GM18517 (cell line): ENCODE data around the gene RRAD.

ENCODE experiments used
- ATAC-seq: cut with Tn5 transposase; IDR thresholded peaks from one replicate; pipeline ENCODE4 v1.9.1; 2021; ENCODE audit warnings: mild to moderate bottlenecking, moderate library complexity; ENCODE audit not compliant: unreplicated experiment

RRAD gene

GRCh38 chr16:66935314-66936011, 10.1 kb upstream of the RRAD start, which contains the start of gene CES2:
Gene CES2 (plus strand): TSS chr16:66935516. CDS start chr16:66935636, 120 bp downstream.
- ATAC-seq: no peak

GRCh38 chr16:66934839-66935313, 9.5 kb upstream of the RRAD start:
- ATAC-seq: peak; percentile 4

GRCh38 chr16:66934138-66934838, 9.0 kb upstream of the RRAD start, which contains the start of gene CIAO2B:
Gene CIAO2B (minus strand): TSS chr16:66934402. CDS start chr16:66934364, 38 bp downstream.
- ATAC-seq: peak; percentile 51

GRCh38 chr16:66933776-66934137, 8.4 kb upstream of the RRAD start:
- peak; percentile 3 for ATAC-seq

DNA sequence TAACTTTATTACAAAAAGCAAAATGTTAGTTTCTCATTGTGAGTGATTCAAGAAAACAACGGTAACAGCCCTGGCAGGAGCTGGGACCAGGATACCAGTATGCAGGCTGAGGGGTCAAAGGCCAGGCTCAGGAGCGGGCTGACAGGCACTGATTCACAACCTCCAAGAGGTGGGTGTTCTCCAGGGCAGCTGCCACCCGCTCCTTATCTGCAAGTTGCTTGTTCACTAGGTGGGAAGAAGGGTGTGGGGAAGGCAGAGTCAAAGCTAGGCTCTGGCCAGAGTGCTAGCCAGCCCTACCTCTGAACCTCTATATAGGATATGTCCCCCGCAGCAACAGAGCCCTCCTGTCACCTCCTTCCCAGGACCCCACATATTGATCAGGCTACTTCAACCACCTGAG, 6.7 kb upstream of the RRAD start:
- no peak for ATAC-seq

GRCh38 chr16:66931665-66932064, 6.3 kb upstream of the RRAD start:
- no peak for ATAC-seq

- no peak for ATAC-seq
Observed at GRCh38 chr16:66930189-66930588, 4.9 kb upstream of the RRAD start.

GRCh38 chr16:66928702-66929388, 3.5 kb upstream of the RRAD start:
- ATAC-seq: no peak

DNA sequence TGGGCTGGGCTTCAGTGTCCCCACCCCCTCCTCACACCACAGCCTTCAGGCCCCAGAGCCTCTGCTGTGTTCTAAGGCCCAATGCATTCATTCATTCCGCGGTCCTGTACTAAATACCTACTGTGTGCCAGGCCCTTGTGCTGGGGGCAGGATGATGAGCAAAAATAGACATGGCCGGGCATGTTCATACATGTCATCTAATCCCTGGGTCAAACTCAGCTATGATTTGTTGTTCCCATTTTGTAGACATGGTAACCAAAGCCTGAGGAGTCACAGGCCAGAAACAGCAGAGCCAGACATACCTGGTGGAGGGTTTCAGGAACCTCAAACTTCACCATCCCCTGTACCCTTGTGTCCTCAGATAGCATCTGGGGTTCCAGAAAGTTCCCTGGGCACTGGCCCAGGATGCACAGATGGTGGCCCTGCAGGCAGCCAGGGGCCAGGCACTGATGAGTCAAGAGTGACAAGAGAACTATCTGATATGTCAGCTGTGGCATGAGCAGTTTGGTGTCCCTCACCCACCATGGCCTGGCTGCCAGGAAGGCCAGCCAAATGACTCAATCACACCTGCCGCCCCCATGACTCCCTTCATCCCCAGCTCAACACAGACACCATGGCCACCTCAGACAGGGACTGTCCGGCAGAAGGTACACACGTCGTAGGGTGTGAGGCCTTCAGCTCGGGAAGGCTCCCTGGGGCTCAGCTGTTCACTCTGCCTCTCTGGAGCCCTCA, 2.7 kb upstream of the RRAD start:
- no peak for ATAC-seq

DNA sequence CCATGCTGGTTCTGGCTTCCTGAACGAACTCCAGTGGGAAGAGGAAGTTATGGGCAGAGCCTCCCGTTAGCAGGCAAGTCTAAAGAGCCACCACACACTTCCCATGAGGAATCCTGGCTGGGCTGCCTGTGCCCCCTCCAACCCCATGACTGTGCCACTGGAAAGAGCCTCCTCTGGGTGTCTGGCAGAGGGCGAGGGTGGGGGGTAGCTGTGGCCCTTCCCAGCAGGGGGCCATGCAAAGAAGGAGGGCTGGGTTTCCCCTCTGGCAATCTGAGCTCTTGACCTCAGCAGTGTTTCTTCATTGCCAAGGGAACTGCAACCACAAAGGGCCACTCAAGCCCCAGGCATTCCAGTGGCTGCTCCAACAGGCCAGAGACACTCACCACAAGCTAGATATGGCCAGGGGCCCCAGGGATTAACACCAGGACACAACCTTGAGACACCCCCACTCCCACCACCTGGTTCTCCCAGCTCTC, 1.7 kb upstream of the RRAD start:
- no peak for ATAC-seq

DNA sequence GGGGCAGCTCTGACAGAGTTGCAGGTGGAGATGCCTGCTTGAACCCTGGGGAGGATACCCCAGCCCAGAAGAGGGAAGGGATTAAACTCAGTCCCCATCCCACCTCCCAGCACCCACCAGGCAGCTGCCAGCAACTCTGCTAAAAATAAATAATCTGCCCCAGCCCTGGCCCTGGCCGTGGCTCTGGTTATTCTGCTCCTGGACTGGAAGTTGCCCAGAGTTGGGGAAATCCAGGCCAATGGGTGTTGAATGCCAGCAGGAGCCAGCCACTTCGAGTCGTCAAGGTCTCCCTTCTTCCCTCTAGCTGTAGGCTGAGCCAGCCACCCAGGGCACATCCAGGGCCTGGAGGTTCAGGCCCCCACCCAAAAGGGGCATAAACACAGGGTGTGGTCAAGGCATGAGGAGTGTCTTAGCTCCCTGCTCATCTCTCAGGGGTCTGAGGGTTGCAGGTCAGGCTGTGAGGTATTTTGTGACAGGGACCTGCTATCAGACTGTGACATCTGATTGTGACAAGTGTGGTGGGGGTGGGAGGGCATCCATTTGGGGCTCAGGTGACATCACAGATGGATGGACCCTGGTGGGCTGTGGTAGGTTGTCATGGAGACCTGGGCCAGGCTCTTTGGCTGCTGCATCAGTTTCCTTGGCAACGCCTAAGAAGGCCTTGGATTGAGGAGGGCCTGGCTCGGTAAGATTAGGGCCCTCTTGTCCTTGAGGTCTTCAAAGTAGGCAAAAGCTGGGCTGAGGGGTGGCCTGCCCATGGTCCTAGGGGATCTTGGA, 1.0 kb upstream of the RRAD start:
- ATAC-seq: no peak

- no peak for ATAC-seq
Observed at GRCh38 chr16:66924527-66925321, 611 bp downstream of the RRAD start.

GRCh38 chr16:66923866-66924265, 1.5 kb downstream of the RRAD start:
- ATAC-seq: no peak

DNA sequence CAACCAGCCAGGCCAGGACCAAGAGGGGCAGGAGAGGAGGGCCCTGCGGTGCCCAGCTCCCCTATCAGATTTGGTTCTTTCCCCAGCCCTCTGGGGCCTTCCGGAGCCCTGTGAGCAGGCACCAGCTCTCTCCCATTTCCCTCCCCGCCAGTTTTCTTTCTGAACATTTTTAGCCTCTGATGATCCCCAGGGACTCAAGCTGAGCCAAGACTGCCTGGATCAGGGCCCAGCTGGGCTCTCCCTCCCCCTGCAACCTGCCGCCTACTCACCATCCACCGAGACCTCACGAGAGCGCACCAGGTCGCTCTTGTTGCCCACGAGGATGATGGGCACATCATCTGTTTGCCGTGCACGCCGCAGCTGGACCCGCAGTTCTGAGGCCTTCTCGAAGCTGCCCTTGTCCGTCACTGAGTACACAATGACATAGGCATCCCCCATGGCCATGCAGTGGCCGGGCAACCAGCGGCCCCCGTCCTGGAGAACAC, 2.0 kb downstream of the RRAD start:
- no peak for ATAC-seq

GRCh38 chr16:66921729-66922450, 3.4 kb downstream of the RRAD start:
- no peak for ATAC-seq

GRCh38 chr16:66920924-66921680, 4.2 kb downstream of the RRAD start:
- ATAC-seq: no peak

DNA sequence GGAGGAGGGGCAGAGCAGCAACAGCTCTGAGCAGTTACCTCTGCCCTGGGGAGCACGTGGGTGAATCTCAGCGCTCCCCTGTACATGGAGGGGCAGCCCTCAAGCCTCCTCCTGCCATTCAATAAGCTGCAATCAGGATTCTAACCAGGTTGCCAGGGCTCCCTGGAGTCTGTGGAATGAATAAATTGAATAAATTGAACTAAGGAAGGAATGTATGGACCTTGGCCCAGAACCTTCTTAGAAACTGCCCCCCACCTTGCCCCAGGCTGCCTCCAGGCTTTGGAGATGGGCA, 5.1 kb downstream of the RRAD start:
- ATAC-seq: no peak
